ENCODE data around the gene KDM4C. TPM values are rescaled to one million over a fixed set of nuclear protein-coding genes. Genes with fewer than 3 reads are reported as not detected.

Gene KDM4C
- total and polyA plus RNA-seq, 2 of the 13 experiments (the other 11 are each of a cell fraction or from before 2014, with no cell fraction given), result 19.4 to 23.6 TPM

DNA sequence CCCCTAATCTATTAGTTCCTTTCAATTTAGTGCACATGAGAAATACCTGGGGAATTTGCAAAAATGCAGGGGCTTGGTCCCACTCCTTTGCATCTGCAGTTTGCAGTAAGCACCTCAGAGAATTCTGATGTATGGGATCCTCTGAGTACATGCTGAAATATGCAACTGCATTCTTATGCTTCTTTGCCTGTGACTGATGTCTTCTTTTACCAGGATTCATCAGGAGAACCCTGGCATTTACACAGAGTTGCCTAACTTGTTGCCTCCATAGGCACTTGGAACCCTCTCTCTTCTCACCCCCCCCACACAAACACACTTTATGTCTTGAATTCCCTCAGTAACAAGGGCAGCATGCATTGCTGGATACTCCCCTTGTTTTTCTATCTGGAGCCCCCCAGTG lies 173.1 kb downstream of the KDM4C start (continued):
- TF ChIP-seq ZNF225 (CRISPR knock-in tag; IDR thresholded peaks at IDR 0.05) (no peak), ZNF850 (CRISPR knock-in tag; conservative IDR thresholded peaks at IDR 0.05) (no peak)
- TF ChIP-seq, protein P1, sequence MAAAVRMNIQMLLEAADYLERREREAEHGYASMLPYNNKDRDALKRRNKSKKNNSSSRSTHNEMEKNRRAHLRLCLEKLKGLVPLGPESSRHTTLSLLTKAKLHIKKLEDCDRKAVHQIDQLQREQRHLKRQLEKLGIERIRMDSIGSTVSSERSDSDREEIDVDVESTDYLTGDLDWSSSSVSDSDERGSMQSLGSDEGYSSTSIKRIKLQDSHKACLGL (CRISPR knock-in tag; IDR thresholded peaks at IDR 0.05), result no peak

DNA sequence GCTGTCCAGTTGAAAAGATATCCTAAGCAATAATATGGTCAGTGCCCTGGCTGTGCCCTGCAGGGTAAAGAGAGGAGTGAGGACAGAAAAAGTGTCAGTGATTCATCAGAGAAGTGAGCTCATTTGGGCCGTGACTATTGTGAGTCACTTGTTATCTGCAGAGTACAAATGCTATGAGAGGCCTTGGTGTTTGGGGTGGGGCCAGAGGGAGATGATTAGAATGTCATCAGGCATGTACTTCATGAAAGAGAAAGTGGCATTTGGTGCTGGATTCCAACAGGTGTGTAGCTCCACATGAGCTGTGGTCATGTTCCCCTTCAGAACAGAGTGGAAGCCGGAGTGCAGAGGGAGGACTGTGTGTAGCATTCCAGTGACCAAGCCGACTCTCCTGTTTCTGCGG lies 174.1 kb downstream of the KDM4C start:
- Histone ChIP-seq H3K27me3 (ENCODE audit: control insufficient read depth in 1 of 2, insufficient read depth in 2 of 2, low read length in 2 of 2) (no peaks in the 10 kb centered on the region), H3K79me2 (ENCODE audit: insufficient read depth, low read length) (peaks cover 6% of the 10 kb centered on the region), H3K9me3 (ENCODE audit: low read length) (no peaks in the 10 kb centered on the region), H2AFZ (ENCODE audit: low read length) (no peak overlapping the region), H3K4me1 (ENCODE audit: insufficient read depth, low read length) (peaks cover 22% of the 10 kb centered on the region), H3K4me2 (ENCODE audit: low read depth, low read length) (no peak overlapping the region), H3K36me3 (replicated peaks in 1 of 2; ENCODE audit: control insufficient read depth in 1 of 2, insufficient read depth in 2 of 2, low read length in 2 of 2) (0 out of 5 replicates have a peak, but pooled peaks cover 1 to 4% of the 10 kb centered on the region in 2 experiments), H3K9ac (ENCODE audit: insufficient read depth, low read depth, low read length) (no peak overlapping the region), H4K20me1 (ENCODE audit: insufficient read depth, low read length) (no peaks in the 10 kb centered on the region), H3K4me3 (replicated peaks in 1 of 3; ENCODE audit: insufficient read depth in 1 of 3, low read depth in 2 of 3, low read length in 3 of 3) (no peak overlapping the region), H3K27ac (ENCODE audit: extremely low read length, insufficient read depth, low read length) (no peak overlapping the region)
- ChIA-PET CTCF (ENCODE audit: low intra/inter-chr PET ratio, low total read pairs) (no interaction called here), POLR2A (no interaction called here)
- 68% methylated on average over 4 of the region's 4 CpGs for WGBS (ENCODE audit: low lambda C conversion rate)
- BruUV-seq (replicated peaks), result no TSS peak
- intact Hi-C loops (cut with micrococcal nuclease; ENCODE audit: unreplicated experiment) (no loop called here), in situ Hi-C loops (cut with HindIII; ENCODE audit: extremely low pct_ligation_motif_present, low pct_unique_long_range_greater_than_20kb) (no loop called here)
- FAIRE-seq (no peak), ATAC-seq (peak; percentile 78), DNase-seq (ENCODE audit: low spot score) (peak; percentile 65)
- TF ChIP-seq ZNF746 (CRISPR knock-in tag; IDR thresholded peaks at IDR 0.05) (no peak), FOSL2 (CRISPR knock-in tag; IDR thresholded peaks at IDR 0.05) (peak; percentile 72), ZNF3 (CRISPR knock-in tag; IDR thresholded peaks at IDR 0.05) (no peak), SAP130 (CRISPR knock-in tag; IDR thresholded peaks at IDR 0.05; ENCODE audit: low read depth) (no peak)
- TF ChIP-seq, protein P2, sequence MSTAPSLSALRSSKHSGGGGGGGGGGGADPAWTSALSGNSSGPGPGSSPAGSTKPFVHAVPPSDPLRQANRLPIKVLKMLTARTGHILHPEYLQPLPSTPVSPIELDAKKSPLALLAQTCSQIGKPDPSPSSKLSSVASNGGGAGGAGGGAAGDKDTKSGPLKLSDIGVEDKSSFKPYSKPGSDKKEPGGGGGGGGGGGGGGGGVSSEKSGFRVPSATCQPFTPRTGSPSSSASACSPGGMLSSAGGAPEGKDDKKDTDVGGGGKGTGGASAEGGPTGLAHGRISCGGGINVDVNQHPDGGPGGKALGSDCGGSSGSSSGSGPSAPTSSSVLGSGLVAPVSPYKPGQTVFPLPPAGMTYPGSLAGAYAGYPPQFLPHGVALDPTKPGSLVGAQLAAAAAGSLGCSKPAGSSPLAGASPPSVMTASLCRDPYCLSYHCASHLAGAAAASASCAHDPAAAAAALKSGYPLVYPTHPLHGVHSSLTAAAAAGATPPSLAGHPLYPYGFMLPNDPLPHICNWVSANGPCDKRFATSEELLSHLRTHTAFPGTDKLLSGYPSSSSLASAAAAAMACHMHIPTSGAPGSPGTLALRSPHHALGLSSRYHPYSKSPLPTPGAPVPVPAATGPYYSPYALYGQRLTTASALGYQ (CRISPR knock-in tag; IDR thresholded peaks at IDR 0.05), result no peak
- TF ChIP-seq, protein P3, sequence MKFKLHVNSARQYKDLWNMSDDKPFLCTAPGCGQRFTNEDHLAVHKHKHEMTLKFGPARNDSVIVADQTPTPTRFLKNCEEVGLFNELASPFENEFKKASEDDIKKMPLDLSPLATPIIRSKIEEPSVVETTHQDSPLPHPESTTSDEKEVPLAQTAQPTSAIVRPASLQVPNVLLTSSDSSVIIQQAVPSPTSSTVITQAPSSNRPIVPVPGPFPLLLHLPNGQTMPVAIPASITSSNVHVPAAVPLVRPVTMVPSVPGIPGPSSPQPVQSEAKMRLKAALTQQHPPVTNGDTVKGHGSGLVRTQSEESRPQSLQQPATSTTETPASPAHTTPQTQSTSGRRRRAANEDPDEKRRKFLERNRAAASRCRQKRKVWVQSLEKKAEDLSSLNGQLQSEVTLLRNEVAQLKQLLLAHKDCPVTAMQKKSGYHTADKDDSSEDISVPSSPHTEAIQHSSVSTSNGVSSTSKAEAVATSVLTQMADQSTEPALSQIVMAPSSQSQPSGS (CRISPR knock-in tag; IDR thresholded peaks at IDR 0.05), result no peak
